HCT116 (cell line): ENCODE measurements around the gene NAT9.

ENCODE experiments used
- CEBPB ChIP-seq: IDR thresholded peaks from 2 replicates; pipeline ENCODE4 v1.6.1; 2012; ENCODE audit warnings: low read depth
- EGR1 ChIP-seq: IDR thresholded peaks from 2 replicates; pipeline ENCODE4 v1.6.1; 2012; ENCODE audit warnings: low read depth
- EZH2 ChIP-seq: fragments of 200-600 bp; sonication (generic); IDR thresholded peaks from 2 replicates; pipeline ENCODE4 v1.6.1; 2017; ENCODE audit warnings: antibody characterized with exemption, mixed run types
- EZH2phosphoT487 ChIP-seq: fragments of 200-600 bp; IDR thresholded peaks from 2 replicates; pipeline ENCODE4 v1.6.1; 2018; ENCODE audit warnings: antibody characterized with exemption, borderline replicate concordance
- JUND ChIP-seq: IDR thresholded peaks from 2 replicates; pipeline ENCODE4 v1.6.1; 2012
- POLR2A ChIP-seq: IDR thresholded peaks from 2 replicates; pipeline ENCODE4 v1.7.0; 2011; ENCODE audit warnings: borderline replicate concordance; ENCODE audit not compliant: insufficient read depth, insufficient read length; ENCODE audit errors: extremely low read depth
- SP1 ChIP-seq: IDR thresholded peaks from 2 replicates; pipeline ENCODE4 v1.6.1; 2012; ENCODE audit warnings: low read depth
- ZFX ChIP-seq: fragments of 450-650 bp; IDR thresholded peaks from 2 replicates; pipeline ENCODE4 v1.6.1; 2017
- ZNF274 ChIP-seq: fragments of 200-500 bp; sonication (Bioruptor generic); IDR thresholded peaks from 2 replicates; pipeline ENCODE4 v1.6.1; 2014; ENCODE audit warnings: mild to moderate bottlenecking, low read depth, low read length, inconsistent platforms
- TF ChIP-seq, protein P1 (sequence below), 3 experiments: fragments of 200-600 bp in 1 of 3; sonication (generic) in 1 of 3; IDR thresholded peaks in 2 of 3; conservative IDR thresholded peaks in 1 of 3; 2 replicates each; pipeline ENCODE4 v1.5.1; 2012 to 2017; ENCODE audit warnings: low read depth in 2 of 3, low read length in 2 of 3, antibody characterized with exemption in 1 of 3, borderline replicate concordance in 1 of 3, control low read depth in 1 of 3, mild to moderate bottlenecking in 1 of 3, mixed read lengths in 1 of 3, mixed run types in 1 of 3, moderate library complexity in 1 of 3; ENCODE audit not compliant: insufficient read depth in 1 of 3
- TF ChIP-seq, protein P2 (sequence below): IDR thresholded peaks from 2 replicates; pipeline ENCODE4 v1.6.1; 2011; ENCODE audit warnings: mild to moderate bottlenecking, low read length, moderate library complexity; ENCODE audit not compliant: insufficient replicate concordance; ENCODE audit errors: extremely low read depth
- TF ChIP-seq, protein P3 (sequence below): IDR thresholded peaks from 2 replicates; pipeline ENCODE4 v1.6.1; 2012
- TF ChIP-seq, protein P4 (sequence below): IDR thresholded peaks from 2 replicates; pipeline ENCODE4 v1.6.1; 2012; ENCODE audit warnings: low read depth

DNA sequence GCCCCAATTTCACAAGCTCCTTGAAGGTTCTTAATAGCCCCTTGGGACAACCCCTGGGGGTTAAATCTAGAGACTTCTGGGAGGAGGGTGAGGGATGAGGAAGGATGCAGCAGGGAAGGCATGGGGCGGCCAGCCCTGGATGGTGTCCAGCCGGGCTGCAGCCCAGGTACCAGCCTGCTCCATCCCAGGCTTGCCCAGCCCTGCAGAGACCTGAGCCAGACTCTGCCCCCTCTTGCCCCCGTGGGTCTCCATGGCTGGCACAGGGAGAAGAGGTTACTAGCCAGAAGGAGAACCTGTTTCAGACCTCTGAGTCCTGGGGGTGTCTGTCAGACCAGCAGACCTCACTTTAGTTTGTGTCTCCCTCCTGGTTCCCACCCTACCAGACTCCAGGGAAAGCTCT, 19.3 kb downstream of the NAT9 start:
- TF ChIP-seq JUND (no peak), EGR1 (no peak), SP1 (no peak), ZFX (no peak), CEBPB (no peak), EZH2 (no peak), POLR2A (no peak), ZNF274 (no peak), EZH2phosphoT487 (no peak)
- TF ChIP-seq, protein P1, sequence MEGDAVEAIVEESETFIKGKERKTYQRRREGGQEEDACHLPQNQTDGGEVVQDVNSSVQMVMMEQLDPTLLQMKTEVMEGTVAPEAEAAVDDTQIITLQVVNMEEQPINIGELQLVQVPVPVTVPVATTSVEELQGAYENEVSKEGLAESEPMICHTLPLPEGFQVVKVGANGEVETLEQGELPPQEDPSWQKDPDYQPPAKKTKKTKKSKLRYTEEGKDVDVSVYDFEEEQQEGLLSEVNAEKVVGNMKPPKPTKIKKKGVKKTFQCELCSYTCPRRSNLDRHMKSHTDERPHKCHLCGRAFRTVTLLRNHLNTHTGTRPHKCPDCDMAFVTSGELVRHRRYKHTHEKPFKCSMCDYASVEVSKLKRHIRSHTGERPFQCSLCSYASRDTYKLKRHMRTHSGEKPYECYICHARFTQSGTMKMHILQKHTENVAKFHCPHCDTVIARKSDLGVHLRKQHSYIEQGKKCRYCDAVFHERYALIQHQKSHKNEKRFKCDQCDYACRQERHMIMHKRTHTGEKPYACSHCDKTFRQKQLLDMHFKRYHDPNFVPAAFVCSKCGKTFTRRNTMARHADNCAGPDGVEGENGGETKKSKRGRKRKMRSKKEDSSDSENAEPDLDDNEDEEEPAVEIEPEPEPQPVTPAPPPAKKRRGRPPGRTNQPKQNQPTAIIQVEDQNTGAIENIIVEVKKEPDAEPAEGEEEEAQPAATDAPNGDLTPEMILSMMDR (IDR thresholded peaks at IDR 0.05 in 2 of 3, conservative IDR thresholded peaks at IDR 0.05 in 1 of 3; ENCODE audit: borderline replicate concordance in 1 of 3, insufficient read depth in 1 of 3, low read depth in 2 of 3, low read length in 2 of 3), result no peak
- TF ChIP-seq, protein P2, sequence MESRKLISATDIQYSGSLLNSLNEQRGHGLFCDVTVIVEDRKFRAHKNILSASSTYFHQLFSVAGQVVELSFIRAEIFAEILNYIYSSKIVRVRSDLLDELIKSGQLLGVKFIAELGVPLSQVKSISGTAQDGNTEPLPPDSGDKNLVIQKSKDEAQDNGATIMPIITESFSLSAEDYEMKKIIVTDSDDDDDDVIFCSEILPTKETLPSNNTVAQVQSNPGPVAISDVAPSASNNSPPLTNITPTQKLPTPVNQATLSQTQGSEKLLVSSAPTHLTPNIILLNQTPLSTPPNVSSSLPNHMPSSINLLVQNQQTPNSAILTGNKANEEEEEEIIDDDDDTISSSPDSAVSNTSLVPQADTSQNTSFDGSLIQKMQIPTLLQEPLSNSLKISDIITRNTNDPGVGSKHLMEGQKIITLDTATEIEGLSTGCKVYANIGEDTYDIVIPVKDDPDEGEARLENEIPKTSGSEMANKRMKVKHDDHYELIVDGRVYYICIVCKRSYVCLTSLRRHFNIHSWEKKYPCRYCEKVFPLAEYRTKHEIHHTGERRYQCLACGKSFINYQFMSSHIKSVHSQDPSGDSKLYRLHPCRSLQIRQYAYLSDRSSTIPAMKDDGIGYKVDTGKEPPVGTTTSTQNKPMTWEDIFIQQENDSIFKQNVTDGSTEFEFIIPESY, result no peak
- TF ChIP-seq, protein P3, sequence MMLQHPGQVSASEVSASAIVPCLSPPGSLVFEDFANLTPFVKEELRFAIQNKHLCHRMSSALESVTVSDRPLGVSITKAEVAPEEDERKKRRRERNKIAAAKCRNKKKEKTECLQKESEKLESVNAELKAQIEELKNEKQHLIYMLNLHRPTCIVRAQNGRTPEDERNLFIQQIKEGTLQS, result no peak
- TF ChIP-seq, protein P4, sequence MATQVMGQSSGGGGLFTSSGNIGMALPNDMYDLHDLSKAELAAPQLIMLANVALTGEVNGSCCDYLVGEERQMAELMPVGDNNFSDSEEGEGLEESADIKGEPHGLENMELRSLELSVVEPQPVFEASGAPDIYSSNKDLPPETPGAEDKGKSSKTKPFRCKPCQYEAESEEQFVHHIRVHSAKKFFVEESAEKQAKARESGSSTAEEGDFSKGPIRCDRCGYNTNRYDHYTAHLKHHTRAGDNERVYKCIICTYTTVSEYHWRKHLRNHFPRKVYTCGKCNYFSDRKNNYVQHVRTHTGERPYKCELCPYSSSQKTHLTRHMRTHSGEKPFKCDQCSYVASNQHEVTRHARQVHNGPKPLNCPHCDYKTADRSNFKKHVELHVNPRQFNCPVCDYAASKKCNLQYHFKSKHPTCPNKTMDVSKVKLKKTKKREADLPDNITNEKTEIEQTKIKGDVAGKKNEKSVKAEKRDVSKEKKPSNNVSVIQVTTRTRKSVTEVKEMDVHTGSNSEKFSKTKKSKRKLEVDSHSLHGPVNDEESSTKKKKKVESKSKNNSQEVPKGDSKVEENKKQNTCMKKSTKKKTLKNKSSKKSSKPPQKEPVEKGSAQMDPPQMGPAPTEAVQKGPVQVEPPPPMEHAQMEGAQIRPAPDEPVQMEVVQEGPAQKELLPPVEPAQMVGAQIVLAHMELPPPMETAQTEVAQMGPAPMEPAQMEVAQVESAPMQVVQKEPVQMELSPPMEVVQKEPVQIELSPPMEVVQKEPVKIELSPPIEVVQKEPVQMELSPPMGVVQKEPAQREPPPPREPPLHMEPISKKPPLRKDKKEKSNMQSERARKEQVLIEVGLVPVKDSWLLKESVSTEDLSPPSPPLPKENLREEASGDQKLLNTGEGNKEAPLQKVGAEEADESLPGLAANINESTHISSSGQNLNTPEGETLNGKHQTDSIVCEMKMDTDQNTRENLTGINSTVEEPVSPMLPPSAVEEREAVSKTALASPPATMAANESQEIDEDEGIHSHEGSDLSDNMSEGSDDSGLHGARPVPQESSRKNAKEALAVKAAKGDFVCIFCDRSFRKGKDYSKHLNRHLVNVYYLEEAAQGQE, result no peak
